CD8-positive, alpha-beta memory T cell (primary cell): ENCODE data around the gene SEC22A. TPM values are rescaled to one million over a fixed set of nuclear protein-coding genes. Genes with fewer than 3 reads are reported as not detected.

Experiments
- CTCF ChIA-PET: fragments of 350-600 bp; sonication (Branson Sonifier 250); formaldehyde crosslinking; loops from one replicate; lab custom pipeline; 2021; ENCODE audit warnings: antibody characterized with exemption; lab: Charles Lee
- POLR2A ChIA-PET: fragments of 350-600 bp; sonication (Branson Sonifier 250); formaldehyde crosslinking; loops from one replicate; lab custom pipeline; 2021; ENCODE audit warnings: antibody characterized with exemption; lab: Charles Lee
- DNase-seq, 5 donors: peaks; one replicate each; pipeline versions ENCODE4 v3.0.0 to v3.0.0-alpha.2; 2020 to 2022; ENCODE audit warnings: mixed read lengths in 1 of 5
- H3K27ac ChIP-seq: one replicate; pipeline ENCODE4 v1.7.0; 2013; ENCODE audit warnings: low read depth, mild to moderate bottlenecking, low read length, moderate library complexity
- H3K27me3 ChIP-seq: 2 replicates; pipeline ENCODE4 v1.7.0; 2013; ENCODE audit warnings: low read length, mild to moderate bottlenecking; ENCODE audit not compliant: insufficient read depth, poor library complexity, severe bottlenecking
- H3K36me3 ChIP-seq: 2 replicates; pipeline ENCODE4 v1.7.0; 2013; ENCODE audit warnings: mild to moderate bottlenecking, low read length, moderate library complexity; ENCODE audit not compliant: insufficient read depth
- H3K4me1 ChIP-seq: 2 replicates; pipeline ENCODE4 v1.7.0; 2013; ENCODE audit warnings: mild to moderate bottlenecking, low read length, moderate library complexity; ENCODE audit not compliant: insufficient read depth
- H3K4me3 ChIP-seq: 2 replicates; pipeline ENCODE4 v1.7.0; 2013; ENCODE audit warnings: mild to moderate bottlenecking, low read length
- H3K9me3 ChIP-seq: 2 replicates; pipeline ENCODE4 v1.7.0; 2013; ENCODE audit warnings: mild to moderate bottlenecking, low read length
- H3K27ac Mint-ChIP-seq, 8 donors: one replicate each; pipeline ENCODE4 v1.8.0; 2020 to 2021; ENCODE audit warnings: mixed read lengths in 8 of 8, mild to moderate bottlenecking in 6 of 8, inconsistent platforms in 3 of 8, moderate library complexity in 3 of 8
- H3K27me3 Mint-ChIP-seq, 2 donors: one replicate each; pipeline ENCODE4 v1.8.0; 2020 to 2021; ENCODE audit warnings: mixed read lengths in 2 of 2, mild to moderate bottlenecking in 1 of 2, moderate library complexity in 1 of 2
- H3K36me3 Mint-ChIP-seq, 3 donors: one replicate each; pipeline ENCODE4 v1.8.0; 2020 to 2021; ENCODE audit warnings: mixed read lengths in 3 of 3, inconsistent platforms in 1 of 3, mild to moderate bottlenecking in 1 of 3
- H3K4me1 Mint-ChIP-seq, 3 donors: one replicate each; pipeline ENCODE4 v1.8.0; 2020 to 2021; ENCODE audit warnings: mixed read lengths in 3 of 3, inconsistent platforms in 1 of 3, mild to moderate bottlenecking in 1 of 3
- H3K4me3 Mint-ChIP-seq, 7 donors: one replicate each; pipeline ENCODE4 v1.8.0; 2020 to 2021; ENCODE audit warnings: mixed read lengths in 7 of 7, mild to moderate bottlenecking in 6 of 7, moderate library complexity in 4 of 7, inconsistent platforms in 2 of 7
- H3K9me3 Mint-ChIP-seq, 5 donors: one replicate each; pipeline ENCODE4 v1.8.0; 2020 to 2022; ENCODE audit warnings: mixed read lengths in 5 of 5, mild to moderate bottlenecking in 3 of 5, moderate library complexity in 2 of 5, inconsistent platforms in 1 of 5
- polyA plus RNA-seq: library from polyadenylated mRNA; unstranded; fragments of 300-500 nt; fragmentation: Illumina TruSeq; gene quantifications from one replicate; pipeline ENCODE4 v1.2.3, GENCODE V29; 2021
- total RNA-seq, 2 experiments: library from RNA; stranded (reverse); gene quantifications; one replicate each; pipeline ENCODE4 v1.2.3, GENCODE V29; 2021

SEC22A gene
- total and polyA plus RNA-seq, 3 experiments from 2014 or later, result 12.7 to 21.6 (median 19.3) TPM

DNA sequence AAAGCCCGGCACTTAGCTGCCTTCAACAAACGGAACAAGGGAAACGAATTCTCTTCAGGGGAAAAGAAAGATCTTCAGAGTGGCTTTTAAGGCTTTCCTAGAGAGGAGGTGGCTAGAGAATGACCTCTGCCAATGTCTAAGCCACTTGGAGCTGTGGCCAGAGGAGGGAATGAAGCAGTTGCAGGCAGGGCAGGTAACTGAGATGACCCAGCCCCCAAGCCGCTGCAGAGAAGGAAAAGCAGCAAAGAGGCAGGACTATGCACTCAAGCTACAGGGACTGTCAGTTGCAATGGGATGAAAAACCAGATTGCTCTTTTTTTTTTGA is 113.5 kb downstream of the SEC22A start:
- Histone ChIP-seq H3K9me3 (no peaks in the 10 kb centered on the region), H3K4me1 (no peaks in the 10 kb centered on the region), H3K4me3 (no peak overlapping the region), H3K27ac (no peak overlapping the region), H3K36me3 (no peaks in the 10 kb centered on the region), H3K27me3 (no peaks in the 10 kb centered on the region)
- H3K4me1 Mint-ChIP-seq, result peaks cover 0 to 5% (median 2%) of the 10 kb centered on the region in 3 donors
- H3K27me3 Mint-ChIP-seq, result peaks cover 17 to 30% of the 10 kb centered on the region in 2 donors
- DNase-seq, result no peak
- POLR2A ChIA-PET, result no interaction called here
- no peaks in the 10 kb centered on the region for H3K9me3 Mint-ChIP-seq
- CTCF ChIA-PET, result interaction anchor here (1.0 to 1.7 kb wide), 2 partner anchors 10 kb away, joined by 3 to 4 read pairs; no protein-coding TSS in a partner anchor
- no peak overlapping the region for H3K4me3 Mint-ChIP-seq
- no peak overlapping the region for H3K27ac Mint-ChIP-seq
- no peaks in the 10 kb centered on the region for H3K36me3 Mint-ChIP-seq

GRCh38 chr3:123317716-123318115 is 116.0 kb downstream of the SEC22A start:
- H3K36me3 ChIP-seq, result no peaks in the 10 kb centered on the region
- ChIA-PET POLR2A (no interaction called here), CTCF (no interaction called here)
- no peak overlapping the region for H3K27ac ChIP-seq
- Mint-ChIP-seq H3K27me3 (peaks cover 22 to 40% of the 10 kb centered on the region in 2 donors), H3K36me3 (no peaks in the 10 kb centered on the region), H3K4me1 (peaks cover 0 to 5% (median 2%) of the 10 kb centered on the region in 3 donors), H3K27ac (no peak overlapping the region), H3K4me3 (no peak overlapping the region), H3K9me3 (no peaks in the 10 kb centered on the region)
- DNase-seq, result no peak
- no peaks in the 10 kb centered on the region for H3K9me3 ChIP-seq
- no peaks in the 10 kb centered on the region for H3K27me3 ChIP-seq
- H3K4me1 ChIP-seq, result no peaks in the 10 kb centered on the region
- H3K4me3 ChIP-seq, result no peak overlapping the region

- no peaks in the 10 kb centered on the region for H3K27me3 ChIP-seq
- Mint-ChIP-seq H3K27ac (no peak overlapping the region), H3K4me1 (peaks cover 0 to 5% (median 2%) of the 10 kb centered on the region in 3 donors), H3K9me3 (no peaks in the 10 kb centered on the region), H3K4me3 (no peak overlapping the region), H3K36me3 (no peaks in the 10 kb centered on the region), H3K27me3 (peaks cover 25 to 40% of the 10 kb centered on the region in 2 donors)
- H3K27ac ChIP-seq, result no peak overlapping the region
- H3K4me1 ChIP-seq, result no peaks in the 10 kb centered on the region
- DNase-seq, result no peak
- no peaks in the 10 kb centered on the region for H3K9me3 ChIP-seq
- no peak overlapping the region for H3K4me3 ChIP-seq
- CTCF ChIA-PET, result no interaction called here
- no peaks in the 10 kb centered on the region for H3K36me3 ChIP-seq
- POLR2A ChIA-PET, result no interaction called here
Measured at GRCh38 chr3:123318374-123318773, 116.6 kb downstream of the SEC22A start.

- ChIA-PET CTCF (interaction anchor here (1.3 to 1.5 kb wide), 2 partner anchors 10 to 239 kb away, joined by 4 to 5 read pairs; no protein-coding TSS in a partner anchor), POLR2A (no interaction called here)
- Histone ChIP-seq H3K27me3 (no peaks in the 10 kb centered on the region), H3K36me3 (no peaks in the 10 kb centered on the region), H3K9me3 (no peaks in the 10 kb centered on the region), H3K4me1 (no peaks in the 10 kb centered on the region), H3K4me3 (no peak overlapping the region), H3K27ac (no peak overlapping the region)
- no peak for DNase-seq
- Mint-ChIP-seq H3K27ac (no peak overlapping the region), H3K9me3 (no peaks in the 10 kb centered on the region), H3K4me3 (no peak overlapping the region), H3K4me1 (peaks cover 0 to 2% (median 0%) of the 10 kb centered on the region in 3 donors), H3K27me3 (peaks cover 31 to 38% of the 10 kb centered on the region in 2 donors), H3K36me3 (no peaks in the 10 kb centered on the region)
Measured at GRCh38 chr3:123319760-123320159, 118.0 kb downstream of the SEC22A start.

- no peaks in the 10 kb centered on the region for H3K9me3 ChIP-seq
- no peak overlapping the region for H3K4me3 ChIP-seq
- CTCF ChIA-PET, result interaction anchor here (1.3 to 1.5 kb wide), 2 partner anchors 9 to 238 kb away, joined by 4 to 5 read pairs; no protein-coding TSS in a partner anchor
- DNase-seq, result no peak
- Mint-ChIP-seq H3K27ac (no peak overlapping the region), H3K4me1 (no peaks in the 10 kb centered on the region), H3K27me3 (peaks cover 27 to 33% of the 10 kb centered on the region in 2 donors), H3K36me3 (no peaks in the 10 kb centered on the region), H3K9me3 (no peaks in the 10 kb centered on the region), H3K4me3 (peak overlapping the region in 1 of 7 donors; percentile 23)
- no peaks in the 10 kb centered on the region for H3K27me3 ChIP-seq
- H3K27ac ChIP-seq, result no peak overlapping the region
- POLR2A ChIA-PET, result no interaction called here
- H3K36me3 ChIP-seq, result no peaks in the 10 kb centered on the region
- no peaks in the 10 kb centered on the region for H3K4me1 ChIP-seq
Measured at GRCh38 chr3:123320221-123320620, 118.5 kb downstream of the SEC22A start.

GRCh38 chr3:123321806-123322205 is 120.1 kb downstream of the SEC22A start:
- Mint-ChIP-seq H3K4me1 (no peaks in the 10 kb centered on the region), H3K9me3 (no peaks in the 10 kb centered on the region), H3K36me3 (no peaks in the 10 kb centered on the region), H3K27ac (no peak overlapping the region), H3K4me3 (no peak overlapping the region), H3K27me3 (peaks cover 24 to 26% of the 10 kb centered on the region in 2 donors)
- no peaks in the 10 kb centered on the region for H3K4me1 ChIP-seq
- no peak overlapping the region for H3K4me3 ChIP-seq
- H3K36me3 ChIP-seq, result no peaks in the 10 kb centered on the region
- ChIA-PET CTCF (interaction anchor here (0.9 to 1.3 kb wide), 5 partner anchors 10 to 237 kb away, joined by 3 to 5 read pairs (median 3); no protein-coding TSS in a partner anchor), POLR2A (no interaction called here)
- H3K27me3 ChIP-seq, result no peaks in the 10 kb centered on the region
- no peaks in the 10 kb centered on the region for H3K9me3 ChIP-seq
- H3K27ac ChIP-seq, result no peak overlapping the region
- no peak for DNase-seq

- Mint-ChIP-seq H3K4me1 (no peaks in the 10 kb centered on the region), H3K27me3 (peaks cover 24% of the 10 kb centered on the region in 2 donors)
- no peak for DNase-seq
Measured at GRCh38 chr3:123322866-123323265, 121.1 kb downstream of the SEC22A start.

More at GRCh38 chr3:123322866-123323265, 121.1 kb downstream of the SEC22A start:
- Histone ChIP-seq H3K27ac (no peak overlapping the region), H3K27me3 (no peaks in the 10 kb centered on the region), H3K36me3 (no peaks in the 10 kb centered on the region), H3K9me3 (no peaks in the 10 kb centered on the region), H3K4me3 (no peak overlapping the region), H3K4me1 (no peaks in the 10 kb centered on the region)
- Mint-ChIP-seq H3K27ac (no peak overlapping the region), H3K4me3 (no peak overlapping the region), H3K36me3 (no peaks in the 10 kb centered on the region), H3K9me3 (no peaks in the 10 kb centered on the region)
- CTCF ChIA-PET, result interaction anchor here (1.0 to 1.9 kb wide), 5 partner anchors 9 to 236 kb away, joined by 3 to 5 read pairs (median 4); no protein-coding TSS in a partner anchor
- POLR2A ChIA-PET, result no interaction called here
